Pancreas (tissue), 10 donors: ENCODE results near the gene ADRM1. TPM values are rescaled to one million over a fixed set of nuclear protein-coding genes. Genes with fewer than 3 reads are reported as not detected.

ENCODE experiments used
- ATAC-seq, 4 donors: fragments of 200-7000 bp; cut with Tn5 transposase; one replicate each; pipeline versions ENCODE4 v1.8.0 to v1.9.1; 2020; ENCODE audit warnings: mild to moderate bottlenecking in 4 of 4, moderate library complexity in 4 of 4
- DNase-seq, 6 donors: peaks; one replicate each; pipeline ENCODE4 v3.0.0-alpha.2; 2020
- FAIRE-seq: peaks from 2 replicates; lab custom pipeline; 2012; peaks lifted over from hg19 to GRCh38; lab: Jason Lieb, UNC
- H3K27ac ChIP-seq, 4 donors: fragments of 200-600 bp; sonication (generic); 1 replicate in 3 of 4; 2 replicates in 1 of 4; pipeline versions ENCODE4 v1.5.0 to v1.8.0; 2020
- H3K27me3 ChIP-seq, 4 donors: fragments of 200-600 bp; one replicate each; pipeline ENCODE4 v1.8.0; 2021
- H3K36me3 ChIP-seq, 3 donors: fragments of 200-600 bp; sonication (generic) in 1 of 3; one replicate each; pipeline versions ENCODE4 v1.5.0 to v1.8.0; 2020 to 2021
- H3K4me1 ChIP-seq, 3 donors: fragments of 200-600 bp; one replicate each; pipeline ENCODE4 v1.8.0; 2021
- H3K4me3 ChIP-seq, 4 donors: fragments of 200-600 bp; sonication (generic) in 2 of 4; one replicate each; pipeline versions ENCODE4 v1.5.0 to v1.8.0; 2020 to 2021
- H3K9me3 ChIP-seq, 4 donors: fragments of 200-600 bp; one replicate each; pipeline ENCODE4 v1.8.0; 2021
- CTCF ChIP-seq, 4 donors: fragments of 200-600 bp; sonication (generic) in 3 of 4; IDR thresholded peaks; one replicate each; pipeline versions ENCODE4 v1.5.0 to v1.8.0; 2021; ENCODE audit warnings: antibody characterized with exemption in 4 of 4
- WGBS, 2 donors: extraction: QIAGEN DNeasy Blood & Tissue Kit; methylation state at CpG; one replicate each; pipeline ENCODE4 v1.1.7; 2013; 5-methylcytosine and 5-hydroxymethylcytosine counted together
- intact Hi-C, 3 donors: fragments of 100-400 bp; cut with DNase I; formaldehyde crosslinking; loops; one replicate each; pipeline versions ENCODE4 v1.11.1 to v1.14.2; 2022
- polyA plus RNA-seq, 2 donors: library from polyadenylated mRNA; stranded (reverse); fragments of 200-250 nt; gene quantifications; one replicate each; pipeline ENCODE4 v1.2.3, GENCODE V29; 2013
- total RNA-seq, 6 donors: library from RNA; stranded (reverse); fragmentation: NEBNext Ultra II Directional in 4 of 6; extraction: Animal tissue kit (Norgen Biotek cat#: 25700) in 4 of 6; gene quantifications; one replicate each; pipeline versions ENCODE4 v1.2.1 to v1.2.4, GENCODE V29; 2021 to 2023
- donor health status: healthy with polysubstance abuse.
- donor health status: DM: no; HTN: no; CAD: no; lungs with moderate emphysema.
- donor health status: DM: no; HTN: no; CAD: no.
- donor health status: control.
- donor health status: control.
- donor health status: Bipolar disorder and iron deficiency.
- donor health status: DM: yes; HTN: yes; CAD: no.
- donor health status: DM: no; HTN: no; CAD: no.
- donor health status: DM: no; HTN: no; CAD: no.
- donor health status: DM: yes; HTN: yes; CAD: no.

Gene ADRM1
- total and polyA plus RNA-seq, 8 donors, result 33.3 to 76.0 (median 41.7) TPM

DNA sequence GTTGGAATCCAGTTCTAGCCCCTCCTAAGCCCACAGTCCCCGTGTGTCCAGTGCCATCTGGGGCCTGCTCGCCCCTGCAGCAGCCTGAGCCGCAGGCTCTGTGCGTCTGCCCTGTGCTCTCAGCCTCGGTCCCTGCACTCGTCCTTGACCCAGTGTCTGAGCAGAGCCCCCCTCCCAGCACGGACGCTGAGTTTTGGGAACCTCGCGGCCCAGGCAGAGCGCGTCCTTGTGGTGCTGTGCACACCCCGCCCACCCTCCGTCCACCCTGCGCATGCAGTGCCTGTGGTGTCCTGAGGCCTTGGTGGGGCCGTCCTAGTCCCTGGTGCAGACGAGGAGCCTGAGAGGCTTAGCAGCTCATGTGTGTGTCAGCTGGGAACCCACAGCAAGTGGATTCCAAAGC, 32.9 kb upstream of the ADRM1 start:
- 85 to 90% methylated on average over 17 of the region's 17 CpGs for WGBS, 2 donors
- no peak for FAIRE-seq
- Histone ChIP-seq H3K4me1 (no peaks in the 10 kb centered on the region), H3K27me3 (no peaks in the 10 kb centered on the region), H3K36me3 (peaks cover 7 to 53% (median 18%) of the 10 kb centered on the region in 3 donors), H3K9me3 (no peaks in the 10 kb centered on the region), H3K27ac (no peak overlapping the region), H3K4me3 (no peak overlapping the region)
- peak in 1 of 6 donors; percentile 62 for DNase-seq
- no peak for TF ChIP-seq CTCF (IDR thresholded peaks at IDR 0.05)
- intact Hi-C loops, result no loop called here
- ATAC-seq, result no peak

DNA sequence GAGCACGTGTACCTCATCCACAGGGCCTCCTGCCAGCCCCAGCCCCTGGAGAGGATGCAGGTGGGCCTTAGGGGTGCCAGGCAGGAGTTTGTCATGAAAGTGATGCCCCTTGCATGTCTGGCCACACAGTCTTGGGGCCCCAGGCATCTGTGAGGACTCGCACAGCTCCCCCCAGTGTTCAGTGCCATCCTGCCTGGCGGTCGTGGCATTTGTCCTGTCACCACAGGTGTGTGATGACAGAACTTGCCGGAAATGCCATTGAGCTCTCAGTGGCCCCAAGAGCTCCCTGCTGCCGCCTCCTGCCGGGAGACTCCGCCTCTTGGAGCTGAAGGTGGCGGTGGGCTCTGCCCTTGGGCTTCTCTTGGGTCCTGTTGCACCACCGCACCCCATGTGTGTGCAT, 30.6 kb upstream of the ADRM1 start:
- no peaks in the 10 kb centered on the region for H3K27me3 ChIP-seq
- DNase-seq, result peak in 1 of 6 donors; percentile 73
- no peaks in the 10 kb centered on the region for H3K4me1 ChIP-seq
- intact Hi-C loops, result no loop called here
- no peak overlapping the region for H3K27ac ChIP-seq
- FAIRE-seq, result no peak
- 86% methylated on average over 10 of the region's 10 CpGs for WGBS, 2 donors
- no peaks in the 10 kb centered on the region for H3K9me3 ChIP-seq
- peaks cover 7 to 31% (median 16%) of the 10 kb centered on the region in 3 donors for H3K36me3 ChIP-seq
- TF ChIP-seq CTCF (IDR thresholded peaks at IDR 0.05), result no peak
- no peak overlapping the region for H3K4me3 ChIP-seq
- ATAC-seq, result peak in 1 of 4 donors; percentile 19

GRCh38 chr20:62273416-62273815, 29.4 kb upstream of the ADRM1 start:
- WGBS, 2 donors, result 93 to 94% methylated on average over 18 of the region's 18 CpGs
- DNase-seq (peak in 2 of 6 donors; percentile 2 to 6), FAIRE-seq (no peak), ATAC-seq (no peak)
- TF ChIP-seq CTCF (IDR thresholded peaks at IDR 0.05), result no peak
- Histone ChIP-seq H3K9me3 (no peaks in the 10 kb centered on the region), H3K27ac (no peak overlapping the region), H3K4me1 (no peaks in the 10 kb centered on the region), H3K27me3 (no peaks in the 10 kb centered on the region), H3K4me3 (no peak overlapping the region), H3K36me3 (peaks cover 7 to 31% (median 16%) of the 10 kb centered on the region in 3 donors)
- intact Hi-C loops, result no loop called here

GRCh38 chr20:62274332-62274950, 28.4 kb upstream of the ADRM1 start:
- FAIRE-seq, result no peak
- Histone ChIP-seq H3K27ac (no peak overlapping the region), H3K4me1 (no peaks in the 10 kb centered on the region), H3K4me3 (no peak overlapping the region), H3K9me3 (no peaks in the 10 kb centered on the region), H3K27me3 (no peaks in the 10 kb centered on the region), H3K36me3 (peaks cover 7 to 35% (median 22%) of the 10 kb centered on the region in 3 donors)
- intact Hi-C loops, result no loop called here
- no peak for TF ChIP-seq CTCF (IDR thresholded peaks at IDR 0.05)
- peak in 1 of 6 donors; percentile 8 for DNase-seq
- 76 to 78% methylated on average over 13 of the region's 13 CpGs for WGBS, 2 donors
- no peak for ATAC-seq

GRCh38 chr20:62275219-62275618, 27.6 kb upstream of the ADRM1 start:
- ATAC-seq (no peak), FAIRE-seq (no peak), DNase-seq (no peak)
- H3K4me3 ChIP-seq, result no peak overlapping the region
- peaks cover 7 to 43% (median 30%) of the 10 kb centered on the region in 3 donors for H3K36me3 ChIP-seq
- no peak for TF ChIP-seq CTCF (IDR thresholded peaks at IDR 0.05)
- H3K9me3 ChIP-seq, result no peaks in the 10 kb centered on the region
- H3K27ac ChIP-seq, result no peak overlapping the region
- WGBS, 2 donors, result 94 to 96% methylated on average over 10 of the region's 10 CpGs
- intact Hi-C loops, result no loop called here
- H3K27me3 ChIP-seq, result no peaks in the 10 kb centered on the region
- H3K4me1 ChIP-seq, result no peaks in the 10 kb centered on the region
